Heart left ventricle (tissue), 16 donors: ENCODE results near the gene IRF3. TPM values are rescaled to one million over a fixed set of nuclear protein-coding genes. Genes with fewer than 3 reads are reported as not detected.

Experiments used
- ATAC-seq, 4 donors: fragments of 200-7000 bp; cut with Tn5 transposase; one replicate each; pipeline ENCODE4 v1.9.1; 2020 to 2022; ENCODE audit warnings: moderate library complexity in 4 of 4, mild to moderate bottlenecking in 3 of 4, moderate number of reproducible peaks in 1 of 4
- DNase-seq, 5 donors: peaks; one replicate each; pipeline ENCODE4 v3.0.0-alpha.2; 2020
- H3K27ac ChIP-seq, 12 donors: fragments of 200-600 bp; sonication (generic) in 4 of 12; one replicate each; pipeline versions ENCODE4 v1.5.0 to v1.8.0; 2016 to 2022; ENCODE audit warnings: mild to moderate bottlenecking in 2 of 12
- H3K27me3 ChIP-seq, 9 donors: fragments of 200-600 bp; sonication (generic) in 2 of 9; one replicate each; pipeline versions ENCODE4 v1.5.1 to v1.8.0; 2016 to 2022; ENCODE audit warnings: mild to moderate bottlenecking in 3 of 9
- H3K36me3 ChIP-seq, 9 donors: fragments of 200-600 bp; sonication (generic) in 2 of 9; one replicate each; pipeline versions ENCODE4 v1.5.0 to v1.8.0; 2018 to 2022; ENCODE audit warnings: mild to moderate bottlenecking in 2 of 9
- H3K4me1 ChIP-seq, 12 donors: fragments of 200-600 bp; sonication (generic) in 4 of 12; one replicate each; pipeline versions ENCODE4 v1.5.0 to v1.8.0; 2016 to 2022; ENCODE audit warnings: mild to moderate bottlenecking in 3 of 12
- H3K4me3 ChIP-seq, 12 donors: fragments of 200-600 bp; sonication (generic) in 4 of 12; one replicate each; pipeline versions ENCODE4 v1.5.0 to v1.8.0; 2017 to 2022; ENCODE audit warnings: mild to moderate bottlenecking in 9 of 12, moderate library complexity in 4 of 12
- H3K9me3 ChIP-seq, 12 donors: fragments of 200-600 bp; sonication (generic) in 4 of 12; one replicate each; pipeline versions ENCODE4 v1.5.0 to v1.8.0; 2016 to 2022; ENCODE audit warnings: mild to moderate bottlenecking in 1 of 12
- POLR2A ChIP-seq, 2 donors: fragments of 450-650 bp; IDR thresholded peaks; one replicate each; pipeline ENCODE4 v1.6.1; 2017; ENCODE audit warnings: antibody characterized with exemption in 2 of 2, mild to moderate bottlenecking in 2 of 2, moderate library complexity in 2 of 2
- WGBS, 4 donors: extraction: QIAGEN DNeasy Blood & Tissue Kit in 2 of 4; methylation state at CpG; one replicate each; pipeline versions ENCODE4 v1.1.5 to v1.1.7; 2013 to 2018; 5-methylcytosine and 5-hydroxymethylcytosine counted together
- intact Hi-C, 10 donors: fragments of 100-400 bp; cut with DNase I; formaldehyde crosslinking; loops; one replicate each; pipeline versions ENCODE4 v1.11.1 to v1.14.2; 2022
- polyA plus RNA-seq, 2 donors: library from polyadenylated mRNA; stranded (reverse); fragments of 200-250 nt; gene quantifications; one replicate each; pipeline ENCODE4 v1.2.3, GENCODE V29; 2013
- total RNA-seq, 9 donors: library from RNA; depleted of rRNA in 2 of 9; stranded (reverse); fragments of >200 nt in 2 of 9; fragmentation: NEBNext Ultra II Directional in 3 of 9; extraction: Animal tissue kit (Norgen Biotek cat#: 25700) in 3 of 9; gene quantifications; one replicate each; pipeline versions ENCODE4 v1.1.0 to v1.2.4, GENCODE V29; 2016 to 2023
- TF ChIP-seq, protein P1 (sequence below), 12 donors: fragments of 200-600 bp; sonication (generic) in 4 of 12; IDR thresholded peaks; one replicate each; pipeline versions ENCODE4 v1.5.0 to v1.8.0; 2018 to 2022; ENCODE audit warnings: antibody characterized with exemption in 12 of 12, mild to moderate bottlenecking in 5 of 12
- donor health status: ischemic (EF 13 %, LVEDD 7.1; RV severe dilation, severe dysfunction).
- donor health status: healthy with polysubstance abuse.
- donor health status: DM: no; HTN: yes; CAD: no.
- donor health status: DM: no; HTN: no; CAD: no.
- donor health status: ischemic (EF 25% LVEDD 6.9; RV normal size, moderate dysfunction).
- donor health status: ischemic (EF 25% LVEDD 5.7; RV mildly dilated, moderate dysfunction).
- donor health status: healthy.
- donor health status: DM: yes; HTN: yes; CAD: no.
- donor health status: ischemic (EF 35%, LVEDD 5.7; RV mildly dilated, moderate dysfunction).
- donor health status: nonischemic (EF 11% LVEDD 7.7; RV severe dilation, severe dysfunction).
- donor health status: DM: yes; HTN: yes; CAD: no.
- donor health status: PGD.
- donor health status: ischemic (EF 29% LVEDD 5.4; RV normal size, mild dysfunction).
- donor health status: nonischemic (EF 23%, LVEDD 6.1; RV moderate dilation, normal function).

IRF3 gene
- total and polyA plus RNA-seq, 11 donors, result 23.1 to 68.0 (median 35.1) TPM

DNA sequence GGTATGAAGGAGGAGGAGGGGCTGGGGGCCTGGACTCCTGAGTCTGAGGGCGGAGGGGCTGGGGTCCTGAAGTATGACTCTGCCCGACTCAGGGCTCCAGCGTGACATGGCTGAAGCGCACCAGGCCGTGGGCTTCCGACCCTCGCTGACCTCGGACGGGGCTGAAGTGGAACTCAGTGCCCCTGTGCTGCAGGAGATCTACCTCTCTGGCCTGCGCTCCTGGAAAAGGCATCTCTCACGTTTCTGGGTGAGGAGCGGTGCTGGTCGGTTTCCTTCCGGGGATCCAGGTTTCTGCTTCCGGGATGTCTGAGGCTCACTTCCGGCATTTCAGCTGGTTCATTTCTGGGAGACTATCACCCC, 26.5 kb upstream of the IRF3 start:
- Histone ChIP-seq H3K27ac (no peak overlapping the region), H3K36me3 (peaks cover 0 to 4% (median 2%) of the 10 kb centered on the region in 9 donors), H3K27me3 (peaks cover 0 to 27% (median 0%) of the 10 kb centered on the region in 9 donors), H3K4me3 (no peak overlapping the region), H3K4me1 (peaks cover 0 to 42% (median 25%) of the 10 kb centered on the region in 12 donors), H3K9me3 (no peaks in the 10 kb centered on the region)
- intact Hi-C loops, result loop anchor here in 1 of 10 donors (5.0 kb wide), 1 partner anchor 70 kb away; the partner anchor contains the start of gene TSKS
- WGBS, 4 donors, result 76 to 90% (median 78%) methylated on average over 8 to 16 of the region's 16 CpGs
- DNase-seq, result no peak
- ATAC-seq, result no peak
- no peak for TF ChIP-seq POLR2A (IDR thresholded peaks at IDR 0.05)
- TF ChIP-seq, protein P1, sequence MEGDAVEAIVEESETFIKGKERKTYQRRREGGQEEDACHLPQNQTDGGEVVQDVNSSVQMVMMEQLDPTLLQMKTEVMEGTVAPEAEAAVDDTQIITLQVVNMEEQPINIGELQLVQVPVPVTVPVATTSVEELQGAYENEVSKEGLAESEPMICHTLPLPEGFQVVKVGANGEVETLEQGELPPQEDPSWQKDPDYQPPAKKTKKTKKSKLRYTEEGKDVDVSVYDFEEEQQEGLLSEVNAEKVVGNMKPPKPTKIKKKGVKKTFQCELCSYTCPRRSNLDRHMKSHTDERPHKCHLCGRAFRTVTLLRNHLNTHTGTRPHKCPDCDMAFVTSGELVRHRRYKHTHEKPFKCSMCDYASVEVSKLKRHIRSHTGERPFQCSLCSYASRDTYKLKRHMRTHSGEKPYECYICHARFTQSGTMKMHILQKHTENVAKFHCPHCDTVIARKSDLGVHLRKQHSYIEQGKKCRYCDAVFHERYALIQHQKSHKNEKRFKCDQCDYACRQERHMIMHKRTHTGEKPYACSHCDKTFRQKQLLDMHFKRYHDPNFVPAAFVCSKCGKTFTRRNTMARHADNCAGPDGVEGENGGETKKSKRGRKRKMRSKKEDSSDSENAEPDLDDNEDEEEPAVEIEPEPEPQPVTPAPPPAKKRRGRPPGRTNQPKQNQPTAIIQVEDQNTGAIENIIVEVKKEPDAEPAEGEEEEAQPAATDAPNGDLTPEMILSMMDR (IDR thresholded peaks at IDR 0.05), result no peak

DNA sequence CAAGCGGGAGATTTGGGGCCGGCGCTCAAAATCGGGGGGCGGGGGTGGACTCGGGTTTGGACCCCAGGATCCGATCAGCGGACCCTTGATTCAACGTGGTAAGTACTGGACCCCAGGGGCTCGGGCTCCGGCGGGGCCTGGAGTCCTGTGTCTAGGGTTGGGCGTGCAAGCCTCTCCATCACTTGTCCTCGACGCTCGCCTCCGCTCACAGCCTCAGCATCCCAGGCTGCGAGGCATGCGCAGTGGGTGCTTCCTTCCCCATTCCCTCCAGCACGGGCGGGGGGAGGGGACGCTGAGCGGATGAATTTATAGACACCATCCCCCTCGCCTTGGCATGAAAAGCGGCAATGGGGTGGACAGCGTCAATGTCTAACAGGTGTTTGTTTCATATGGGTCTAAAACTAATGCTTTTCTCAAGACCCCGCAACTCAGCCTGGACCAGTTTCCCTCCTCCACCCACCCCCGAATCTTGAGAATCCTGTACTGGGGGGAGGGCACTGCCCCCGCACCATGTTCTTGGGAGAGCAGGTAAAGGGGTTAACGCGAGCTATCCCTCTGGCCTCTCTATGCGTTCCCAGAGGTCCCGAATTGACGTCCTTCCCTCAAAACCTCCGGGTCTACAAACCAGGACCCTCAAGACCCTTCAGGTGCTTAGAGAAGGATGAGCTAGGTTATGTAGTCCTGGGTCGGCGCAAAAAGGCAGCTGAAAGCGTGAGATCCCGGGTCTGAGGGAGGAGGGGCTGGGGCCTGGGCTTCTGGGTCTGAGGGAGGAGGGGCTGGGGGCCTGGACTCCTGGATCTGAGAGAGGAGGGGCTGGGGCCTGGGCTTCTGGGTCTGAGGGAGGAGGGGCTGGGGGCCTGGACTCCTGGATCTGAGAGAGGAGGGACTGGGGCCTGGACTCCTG, 25.8 kb upstream of the IRF3 start:
- Histone ChIP-seq H3K4me3 (peak overlapping the region; percentile 25 to 71 (median 58)), H3K9me3 (no peaks in the 10 kb centered on the region), H3K27me3 (peaks cover 0 to 27% (median 0%) of the 10 kb centered on the region in 9 donors), H3K27ac (peak overlapping the region in 4 of 12 donors; percentile 55 to 82 (median 67)), H3K4me1 (peaks cover 0 to 44% (median 25%) of the 10 kb centered on the region in 12 donors), H3K36me3 (peaks cover 0 to 9% (median 6%) of the 10 kb centered on the region in 9 donors)
- intact Hi-C loops, result loop anchor here in 1 of 10 donors (5.0 kb wide), 1 partner anchor 71 kb away; the partner anchor contains the start of gene TSKS
- peak; percentile 3 to 59 (median 39) for ATAC-seq
- peak in 4 of 5 donors; percentile 66 to 79 (median 76) for DNase-seq
- WGBS, 4 donors, result 11 to 17% (median 13%) methylated on average over 26 to 39 of the region's 39 CpGs
- TF ChIP-seq, protein P1 (IDR thresholded peaks at IDR 0.05), result no peak
- TF ChIP-seq POLR2A (IDR thresholded peaks at IDR 0.05), result no peak

DNA sequence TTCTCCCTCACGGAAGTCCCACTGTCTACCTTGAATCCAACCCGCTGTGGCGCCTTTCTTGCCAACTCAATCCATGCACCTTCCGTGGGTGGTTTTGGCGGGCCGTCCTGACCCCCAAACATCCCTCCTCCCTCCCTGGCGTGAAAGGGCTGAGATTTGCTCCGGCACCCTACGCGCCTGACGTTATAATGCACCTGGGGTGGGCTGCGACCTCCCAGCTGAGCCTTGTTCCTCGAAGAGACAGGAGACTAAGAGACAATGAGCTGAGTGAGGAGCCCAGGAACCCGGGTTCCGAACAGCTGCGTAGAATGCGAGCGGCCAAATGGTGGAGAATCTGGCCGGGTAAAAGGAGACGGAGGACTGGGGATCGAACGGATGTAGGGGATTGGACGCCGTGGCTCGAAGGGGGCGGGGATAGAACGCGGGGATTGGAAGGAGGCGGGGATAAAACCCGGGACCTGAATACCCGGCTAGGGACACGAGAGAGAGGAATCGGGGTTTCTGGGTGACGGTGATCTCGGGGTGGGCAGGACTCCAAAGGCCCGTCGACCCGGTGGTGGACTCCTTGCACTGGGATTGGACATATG, 25.1 kb upstream of the IRF3 start, which contains the start of gene CPT1C:
TSS of gene CPT1C (plus strand) at position 461 of the 587 bp plus-strand sequence. CDS start 1,137 bp downstream, outside the sequence.
- 1 to 3% (median 2%) methylated on average over 37 to 38 of the region's 38 CpGs for WGBS, 4 donors

More for the DNA sequence above, 25.1 kb upstream of the IRF3 start, which contains the start of gene CPT1C:
- Histone ChIP-seq H3K27me3 (peaks cover 0 to 27% (median 0%) of the 10 kb centered on the region in 9 donors), H3K36me3 (peaks cover 0 to 17% (median 13%) of the 10 kb centered on the region in 9 donors), H3K27ac (peak within 1 kb of the TSS; percentile 20 to 85 (median 64)), H3K4me3 (peak within 1 kb of the TSS; percentile 25 to 71 (median 58)), H3K9me3 (no peaks in the 10 kb centered on the region), H3K4me1 (peaks cover 0 to 50% (median 30%) of the 10 kb centered on the region in 12 donors)
- intact Hi-C loops, result loop anchor here in 1 of 10 donors (5.0 kb wide), 1 partner anchor 72 kb away; the partner anchor contains the start of gene TSKS
- peak; percentile 54 to 85 (median 75) for ATAC-seq
- peak; percentile 80 to 86 (median 83) for DNase-seq
- TF ChIP-seq POLR2A (IDR thresholded peaks at IDR 0.05), result peak in 1 of 2 donors; percentile 43
- TF ChIP-seq, protein P1 (IDR thresholded peaks at IDR 0.05), result no peak
